Measurements from ENCODE around the gene HSD3B7.

HSD3B7 gene

GRCh38 chr16:31006589-31006988 is 21.6 kb downstream of the HSD3B7 start:
- no peak for TF ChIP-seq CREB5 (CRISPR knock-in tag; IDR thresholded peaks at IDR 0.05; ENCODE audit: low read depth)
- no peak for TF ChIP-seq TCF4 (CRISPR knock-in tag; IDR thresholded peaks at IDR 0.05; ENCODE audit: borderline replicate concordance)
- TF ChIP-seq, protein P1, sequence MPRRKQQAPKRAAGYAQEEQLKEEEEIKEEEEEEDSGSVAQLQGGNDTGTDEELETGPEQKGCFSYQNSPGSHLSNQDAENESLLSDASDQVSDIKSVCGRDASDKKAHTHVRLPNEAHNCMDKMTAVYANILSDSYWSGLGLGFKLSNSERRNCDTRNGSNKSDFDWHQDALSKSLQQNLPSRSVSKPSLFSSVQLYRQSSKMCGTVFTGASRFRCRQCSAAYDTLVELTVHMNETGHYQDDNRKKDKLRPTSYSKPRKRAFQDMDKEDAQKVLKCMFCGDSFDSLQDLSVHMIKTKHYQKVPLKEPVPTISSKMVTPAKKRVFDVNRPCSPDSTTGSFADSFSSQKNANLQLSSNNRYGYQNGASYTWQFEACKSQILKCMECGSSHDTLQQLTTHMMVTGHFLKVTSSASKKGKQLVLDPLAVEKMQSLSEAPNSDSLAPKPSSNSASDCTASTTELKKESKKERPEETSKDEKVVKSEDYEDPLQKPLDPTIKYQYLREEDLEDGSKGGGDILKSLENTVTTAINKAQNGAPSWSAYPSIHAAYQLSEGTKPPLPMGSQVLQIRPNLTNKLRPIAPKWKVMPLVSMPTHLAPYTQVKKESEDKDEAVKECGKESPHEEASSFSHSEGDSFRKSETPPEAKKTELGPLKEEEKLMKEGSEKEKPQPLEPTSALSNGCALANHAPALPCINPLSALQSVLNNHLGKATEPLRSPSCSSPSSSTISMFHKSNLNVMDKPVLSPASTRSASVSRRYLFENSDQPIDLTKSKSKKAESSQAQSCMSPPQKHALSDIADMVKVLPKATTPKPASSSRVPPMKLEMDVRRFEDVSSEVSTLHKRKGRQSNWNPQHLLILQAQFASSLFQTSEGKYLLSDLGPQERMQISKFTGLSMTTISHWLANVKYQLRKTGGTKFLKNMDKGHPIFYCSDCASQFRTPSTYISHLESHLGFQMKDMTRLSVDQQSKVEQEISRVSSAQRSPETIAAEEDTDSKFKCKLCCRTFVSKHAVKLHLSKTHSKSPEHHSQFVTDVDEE (CRISPR knock-in tag; IDR thresholded peaks at IDR 0.05) = no peak
- TF ChIP-seq ZNF70 (CRISPR knock-in tag; IDR thresholded peaks at IDR 0.05) = no peak
- no peak for TF ChIP-seq ZNF565 (CRISPR knock-in tag; conservative IDR thresholded peaks at IDR 0.05; ENCODE audit: low read depth)
- TF ChIP-seq ZFP30 (CRISPR knock-in tag; IDR thresholded peaks at IDR 0.05) = no peak
- no peak for ATAC-seq

GRCh38 chr16:31007684-31008083 is 22.7 kb downstream of the HSD3B7 start:
- TF ChIP-seq ISL1 (CRISPR knock-in tag; IDR thresholded peaks at IDR 0.05) (no peak), ARNTL (CRISPR knock-in tag; IDR thresholded peaks at IDR 0.05; ENCODE audit: borderline replicate concordance, low read depth) (no peak), ESRRG (CRISPR knock-in tag; IDR thresholded peaks at IDR 0.05) (no peak), POU6F1 (CRISPR knock-in tag; IDR thresholded peaks at IDR 0.05; ENCODE audit: borderline replicate concordance, low read depth) (no peak), TCF4 (CRISPR knock-in tag; IDR thresholded peaks at IDR 0.05; ENCODE audit: borderline replicate concordance) (no peak), RARB (CRISPR knock-in tag; IDR thresholded peaks at IDR 0.05) (no peak), ZC3H10 (CRISPR knock-in tag; IDR thresholded peaks at IDR 0.05) (no peak), CREB5 (CRISPR knock-in tag; IDR thresholded peaks at IDR 0.05; ENCODE audit: low read depth) (no peak), TOX (CRISPR knock-in tag; IDR thresholded peaks at IDR 0.05; ENCODE audit: borderline replicate concordance) (no peak), PPARA (CRISPR knock-in tag; IDR thresholded peaks at IDR 0.05; ENCODE audit: borderline replicate concordance) (no peak)
- TF ChIP-seq, protein P2, sequence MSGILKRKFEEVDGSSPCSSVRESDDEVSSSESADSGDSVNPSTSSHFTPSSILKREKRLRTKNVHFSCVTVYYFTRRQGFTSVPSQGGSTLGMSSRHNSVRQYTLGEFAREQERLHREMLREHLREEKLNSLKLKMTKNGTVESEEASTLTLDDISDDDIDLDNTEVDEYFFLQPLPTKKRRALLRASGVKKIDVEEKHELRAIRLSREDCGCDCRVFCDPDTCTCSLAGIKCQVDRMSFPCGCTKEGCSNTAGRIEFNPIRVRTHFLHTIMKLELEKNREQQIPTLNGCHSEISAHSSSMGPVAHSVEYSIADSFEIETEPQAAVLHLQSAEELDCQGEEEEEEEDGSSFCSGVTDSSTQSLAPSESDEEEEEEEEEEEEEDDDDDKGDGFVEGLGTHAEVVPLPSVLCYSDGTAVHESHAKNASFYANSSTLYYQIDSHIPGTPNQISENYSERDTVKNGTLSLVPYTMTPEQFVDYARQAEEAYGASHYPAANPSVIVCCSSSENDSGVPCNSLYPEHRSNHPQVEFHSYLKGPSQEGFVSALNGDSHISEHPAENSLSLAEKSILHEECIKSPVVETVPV (CRISPR knock-in tag; IDR thresholded peaks at IDR 0.05) = no peak
- TF ChIP-seq, protein P1 (CRISPR knock-in tag; IDR thresholded peaks at IDR 0.05) = no peak
- no peak for ATAC-seq

- peak; percentile 59 for ATAC-seq
- TF ChIP-seq, protein P2 (CRISPR knock-in tag; IDR thresholded peaks at IDR 0.05) = no peak
- TF ChIP-seq ZC3H10 (CRISPR knock-in tag; IDR thresholded peaks at IDR 0.05) = no peak
- no peak for TF ChIP-seq CREB5 (CRISPR knock-in tag; IDR thresholded peaks at IDR 0.05; ENCODE audit: low read depth)
- TF ChIP-seq PPARA (CRISPR knock-in tag; IDR thresholded peaks at IDR 0.05; ENCODE audit: borderline replicate concordance) = no peak
- TF ChIP-seq, protein P1 (CRISPR knock-in tag; IDR thresholded peaks at IDR 0.05) = no peak
- TF ChIP-seq RARB (CRISPR knock-in tag; IDR thresholded peaks at IDR 0.05) = no peak
- TF ChIP-seq BACH2 (CRISPR knock-in tag; IDR thresholded peaks at IDR 0.05; ENCODE audit: borderline replicate concordance) = no peak
- TF ChIP-seq ZNF8 (CRISPR knock-in tag; IDR thresholded peaks at IDR 0.05) = no peak
- no peak for TF ChIP-seq ZFP30 (CRISPR knock-in tag; IDR thresholded peaks at IDR 0.05)
- no peak for TF ChIP-seq ZFP3 (CRISPR knock-in tag; IDR thresholded peaks at IDR 0.05)
- TF ChIP-seq ARNTL (CRISPR knock-in tag; IDR thresholded peaks at IDR 0.05; ENCODE audit: borderline replicate concordance, low read depth) = no peak
These were observed 23.1 kb downstream of the HSD3B7 start for GRCh38 chr16:31008149-31008548.

All from SK-N-SH treated with all-trans-retinoic acid at 6 μM for 48 hours (cell line).